ENCODE measurements around the gene VAV2.

Gene VAV2

DNA sequence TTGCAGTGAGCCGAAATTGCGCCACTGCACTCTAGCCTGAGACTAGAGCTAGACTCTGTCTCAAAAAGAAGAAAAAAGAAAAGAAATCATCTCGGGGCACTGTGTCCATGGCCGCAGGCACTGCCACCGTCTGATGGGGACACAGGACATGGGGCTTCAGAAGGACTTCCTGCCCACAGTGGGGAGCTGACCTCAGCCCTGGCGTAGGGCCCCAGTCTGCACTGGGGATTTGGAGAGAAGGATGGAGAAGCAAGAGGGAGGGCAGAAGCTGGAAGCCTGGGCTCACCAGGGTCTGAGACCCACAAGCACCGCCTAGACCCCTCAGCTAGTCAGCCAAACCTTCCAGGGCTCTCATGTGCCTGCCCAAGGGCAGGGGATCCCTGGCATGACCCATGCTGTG, 249.9 kb downstream of the VAV2 start:
- H3K27ac ChIP-seq, result no peak overlapping the region
- TF ChIP-seq ZFX (IDR thresholded peaks at IDR 0.05; ENCODE audit: borderline replicate concordance), result no peak
- TF ChIP-seq, protein P1, sequence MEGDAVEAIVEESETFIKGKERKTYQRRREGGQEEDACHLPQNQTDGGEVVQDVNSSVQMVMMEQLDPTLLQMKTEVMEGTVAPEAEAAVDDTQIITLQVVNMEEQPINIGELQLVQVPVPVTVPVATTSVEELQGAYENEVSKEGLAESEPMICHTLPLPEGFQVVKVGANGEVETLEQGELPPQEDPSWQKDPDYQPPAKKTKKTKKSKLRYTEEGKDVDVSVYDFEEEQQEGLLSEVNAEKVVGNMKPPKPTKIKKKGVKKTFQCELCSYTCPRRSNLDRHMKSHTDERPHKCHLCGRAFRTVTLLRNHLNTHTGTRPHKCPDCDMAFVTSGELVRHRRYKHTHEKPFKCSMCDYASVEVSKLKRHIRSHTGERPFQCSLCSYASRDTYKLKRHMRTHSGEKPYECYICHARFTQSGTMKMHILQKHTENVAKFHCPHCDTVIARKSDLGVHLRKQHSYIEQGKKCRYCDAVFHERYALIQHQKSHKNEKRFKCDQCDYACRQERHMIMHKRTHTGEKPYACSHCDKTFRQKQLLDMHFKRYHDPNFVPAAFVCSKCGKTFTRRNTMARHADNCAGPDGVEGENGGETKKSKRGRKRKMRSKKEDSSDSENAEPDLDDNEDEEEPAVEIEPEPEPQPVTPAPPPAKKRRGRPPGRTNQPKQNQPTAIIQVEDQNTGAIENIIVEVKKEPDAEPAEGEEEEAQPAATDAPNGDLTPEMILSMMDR (IDR thresholded peaks at IDR 0.05), result no peak

DNA sequence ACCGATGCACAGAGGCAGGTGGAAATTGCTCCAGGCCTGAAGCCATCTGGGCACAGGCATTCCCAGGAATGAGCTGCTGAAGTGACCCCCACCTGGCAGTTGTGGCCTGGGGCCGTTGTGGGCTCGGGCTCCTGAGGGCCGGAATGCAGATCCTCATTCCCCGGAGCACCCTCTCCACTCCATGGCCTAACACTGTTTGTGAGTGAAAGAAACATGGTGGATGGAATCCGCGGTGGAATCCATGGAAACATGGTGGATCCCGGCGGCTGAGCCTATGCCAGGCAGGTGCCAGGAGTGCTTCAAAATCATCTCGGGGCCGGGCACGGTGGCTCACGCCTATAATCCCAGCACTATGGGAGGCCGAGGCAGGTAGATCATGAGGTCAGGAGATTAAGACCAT, 250.4 kb downstream of the VAV2 start:
- no peak overlapping the region for H3K27ac ChIP-seq
- TF ChIP-seq ZFX (IDR thresholded peaks at IDR 0.05; ENCODE audit: borderline replicate concordance), result no peak
- TF ChIP-seq, protein P1 (IDR thresholded peaks at IDR 0.05), result no peak

DNA sequence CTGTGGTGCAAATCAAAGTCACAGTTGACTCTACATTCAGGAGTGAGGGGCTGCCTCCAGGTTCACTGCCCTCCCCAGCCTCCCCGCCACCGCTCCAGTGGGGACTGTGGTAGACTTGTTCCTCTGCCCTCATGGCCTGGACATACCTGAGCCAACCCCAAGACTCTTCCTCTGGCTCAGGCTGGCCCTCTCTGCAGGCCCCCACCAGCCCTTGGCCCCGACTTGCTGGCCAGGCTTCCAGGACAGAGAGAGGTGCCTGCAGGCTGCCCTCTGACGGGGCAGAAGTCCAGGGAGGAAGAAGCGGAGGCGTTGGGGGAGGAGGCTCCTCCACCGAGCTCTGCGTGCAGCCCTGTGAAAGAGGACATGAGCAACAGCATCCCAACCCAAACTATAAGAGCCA, 251.2 kb downstream of the VAV2 start:
- TF ChIP-seq, protein P1 (IDR thresholded peaks at IDR 0.05), result no peak
- TF ChIP-seq ZFX (IDR thresholded peaks at IDR 0.05; ENCODE audit: borderline replicate concordance), result no peak
- H3K27ac ChIP-seq, result no peak overlapping the region

DNA sequence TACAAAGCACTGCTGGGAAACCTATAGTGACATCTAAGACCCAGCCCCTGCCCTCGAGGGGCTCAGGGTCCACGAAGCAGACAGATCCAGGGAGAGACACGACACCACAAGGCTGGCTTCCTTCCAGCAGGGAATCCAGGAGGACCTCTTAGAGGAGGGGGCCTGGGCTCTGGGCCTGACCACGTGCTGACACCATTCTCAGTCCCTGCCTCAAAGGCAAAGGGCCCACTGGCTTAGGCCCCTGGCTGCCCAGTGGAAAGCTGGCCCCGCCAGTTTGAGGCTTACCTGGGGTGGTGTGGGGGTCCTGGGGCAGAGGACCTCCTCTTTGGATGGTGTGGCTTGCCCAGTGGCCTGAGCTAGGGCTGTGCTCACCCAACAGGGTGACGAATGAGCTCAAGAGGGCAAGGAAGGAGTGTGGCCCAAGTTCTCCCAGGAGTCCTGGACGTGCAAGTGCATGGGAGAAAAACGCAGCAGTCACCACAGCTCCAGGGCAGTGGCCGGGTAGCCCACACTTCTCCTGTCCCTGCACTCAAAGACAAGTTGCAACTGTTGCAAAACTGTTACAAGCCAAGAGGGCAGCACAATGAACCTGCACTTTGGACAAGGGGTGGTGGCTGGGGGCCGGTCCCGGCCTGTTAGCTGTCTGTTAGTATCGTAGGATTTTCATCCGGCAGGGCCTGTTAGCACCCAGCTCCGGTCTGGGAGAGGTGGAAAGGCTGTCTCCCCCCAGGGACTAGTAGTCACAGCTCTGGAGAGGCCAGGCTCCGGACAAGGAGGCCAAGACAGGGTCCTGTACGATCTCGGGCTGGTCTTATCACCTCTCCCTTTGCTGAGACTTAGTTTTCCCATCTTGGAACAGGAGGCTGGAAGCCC, 252.5 kb downstream of the VAV2 start:
- no peak overlapping the region for H3K27ac ChIP-seq
- TF ChIP-seq ZFX (IDR thresholded peaks at IDR 0.05; ENCODE audit: borderline replicate concordance), result no peak
- TF ChIP-seq, protein P1 (IDR thresholded peaks at IDR 0.05), result no peak

DNA sequence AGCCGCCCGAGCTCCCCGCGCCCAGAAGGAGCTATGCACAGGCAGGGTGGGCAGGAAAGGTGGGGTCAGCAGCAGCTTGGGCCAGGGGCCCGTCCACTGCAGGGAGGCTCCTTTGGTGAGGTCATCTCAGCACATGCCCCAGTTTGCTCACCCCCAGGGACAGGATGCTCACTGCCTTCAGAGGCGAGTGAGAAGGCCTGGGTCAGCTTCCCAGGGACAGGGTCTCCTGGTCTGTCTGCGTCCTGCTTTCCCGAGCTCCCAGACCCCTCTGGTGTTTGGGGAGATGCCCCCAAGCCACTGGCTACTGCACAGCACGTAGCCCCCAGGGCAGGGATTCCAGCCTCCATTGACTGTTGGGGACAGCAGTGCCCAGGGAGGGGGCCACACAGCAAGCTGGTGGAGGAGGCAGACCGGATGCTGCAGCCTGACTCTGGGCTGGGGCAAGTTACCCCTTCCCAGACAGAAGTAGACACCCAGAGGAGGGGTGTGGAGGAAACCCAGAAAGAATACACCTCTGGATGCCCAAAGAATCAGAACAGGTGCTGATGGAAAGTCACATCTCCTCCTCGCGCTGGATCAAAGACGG, 253.4 kb downstream of the VAV2 start:
- H3K27ac ChIP-seq, result no peak overlapping the region

DNA sequence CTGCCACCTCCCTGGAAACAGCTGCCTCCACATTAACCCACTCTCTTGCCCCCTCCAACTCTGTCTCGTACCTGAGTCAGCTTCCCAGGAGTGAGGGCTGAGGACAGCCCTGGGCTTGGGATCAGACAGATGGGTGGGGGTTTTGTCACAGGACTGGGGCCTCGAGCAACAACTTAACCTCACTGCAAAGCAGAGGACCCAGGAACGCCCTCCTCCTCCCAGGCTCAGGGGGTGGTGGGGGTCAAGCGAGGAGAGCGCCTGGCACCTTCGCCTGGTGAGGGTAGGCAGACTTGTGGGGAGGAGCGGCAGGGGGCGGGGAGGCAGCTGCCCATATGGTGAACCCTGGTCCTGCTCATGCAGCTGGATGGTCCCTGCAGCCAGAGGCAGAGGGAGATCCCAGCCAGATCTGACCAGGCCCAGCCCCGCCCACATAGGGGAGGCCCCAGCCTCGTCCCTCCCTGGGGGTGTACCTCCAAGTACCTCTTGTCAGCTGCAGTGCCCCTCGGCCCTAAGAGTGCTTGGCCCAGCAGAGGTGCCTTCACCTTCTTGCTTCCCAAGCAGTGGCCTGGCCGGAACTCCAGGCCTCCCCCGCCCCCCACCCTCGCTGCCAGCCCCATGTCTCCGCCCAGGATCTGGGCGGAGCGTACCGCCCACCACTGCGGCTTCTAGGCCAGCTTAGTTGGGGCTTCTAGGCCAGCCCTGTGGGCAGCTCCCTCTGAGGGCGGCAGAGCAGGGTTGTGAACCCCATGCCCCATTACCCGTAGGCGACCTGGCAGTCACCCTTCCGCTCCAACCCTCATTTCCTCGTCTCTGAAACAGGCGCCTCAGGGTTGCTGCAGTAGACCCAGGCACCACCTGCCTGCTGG, 254.1 kb downstream of the VAV2 start, which contains the start of gene SARDH:
Gene SARDH, minus strand, starts transcription at position 579 of the 866 bp plus-strand sequence. CDS start 4,179 bp downstream, outside the sequence.
- H3K27ac ChIP-seq, result no peak within 1 kb of the TSS
- TF ChIP-seq ZFX (IDR thresholded peaks at IDR 0.05; ENCODE audit: borderline replicate concordance), result no peak

More for the DNA sequence above, 253.4 kb downstream of the VAV2 start:
- no peak for TF ChIP-seq ZFX (IDR thresholded peaks at IDR 0.05; ENCODE audit: borderline replicate concordance)
- TF ChIP-seq, protein P1 (IDR thresholded peaks at IDR 0.05), result no peak

DNA sequence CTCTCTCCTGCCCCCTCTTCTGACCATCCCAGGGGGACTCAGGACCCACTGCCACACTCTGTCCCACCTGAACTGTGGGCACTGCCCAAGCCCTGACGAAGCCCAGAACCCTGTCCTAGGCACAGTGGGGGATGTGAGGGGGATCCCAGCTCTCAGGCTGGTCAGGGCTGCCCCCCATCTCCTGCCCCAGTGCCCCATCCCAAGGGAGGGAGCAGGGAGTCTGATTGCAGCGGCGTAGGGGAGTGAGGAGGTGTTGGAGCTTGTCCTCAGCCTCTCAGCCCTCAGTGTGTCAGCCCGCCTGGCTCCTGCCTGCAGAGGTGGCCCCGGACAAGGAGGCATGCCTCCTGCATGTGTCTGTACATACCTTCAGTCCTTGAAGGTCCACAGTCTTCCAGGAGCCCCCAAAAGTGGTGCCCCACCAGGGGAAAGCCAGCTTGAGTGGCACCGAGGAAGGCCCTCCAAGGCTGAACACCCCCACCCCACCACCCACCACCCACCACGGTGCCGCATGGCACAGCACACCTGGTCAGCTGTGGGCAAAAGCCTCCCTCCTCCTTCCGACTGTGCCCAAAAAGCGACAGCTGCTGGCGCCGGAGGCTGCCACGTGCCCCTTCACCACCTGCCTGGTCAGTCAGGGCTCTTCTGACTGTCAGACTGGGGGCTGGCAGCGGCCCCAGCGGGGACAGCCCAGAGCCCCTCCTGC, 254.9 kb downstream of the VAV2 start:
- no peak overlapping the region for H3K27ac ChIP-seq
- no peak for TF ChIP-seq ZFX (IDR thresholded peaks at IDR 0.05; ENCODE audit: borderline replicate concordance)
- TF ChIP-seq, protein P1 (IDR thresholded peaks at IDR 0.05), result no peak
